ENCODE measurements around the gene GASK1A. TPM values are rescaled to one million over a fixed set of nuclear protein-coding genes. Genes with fewer than 3 reads are reported as not detected.

Gene GASK1A
- total and polyA plus RNA-seq, 2 of the 8 experiments (the other 6 are each of a cell fraction or from before 2014, with no cell fraction given) = 4.7 to 7.9 TPM

GRCh38 chr3:43091481-43091880 lies 112.4 kb downstream of the GASK1A start:
- peaks cover 0 to 4% of the 10 kb centered on the region in 2 experiments for H4K20me1 ChIP-seq (replicated peaks in 1 of 2; ENCODE audit: control insufficient read depth in 1 of 2, insufficient read depth in 2 of 2, low read length in 2 of 2)

More at GRCh38 chr3:43091481-43091880, 112.4 kb downstream of the GASK1A start:
- H3K23me2 ChIP-seq (ENCODE audit: low read depth, low read length) = no peaks in the 10 kb centered on the region
- no peaks in the 10 kb centered on the region; the same call in none of the 2 replicates for H3K79me1 ChIP-seq (ENCODE audit: low read depth, low read length)
- H3K23ac ChIP-seq (ENCODE audit: insufficient read length) = no peak overlapping the region
- H3K56ac ChIP-seq (replicated peaks; ENCODE audit: insufficient read length, low read depth, low read length) = no peak overlapping the region
- no peak overlapping the region for H4K5ac ChIP-seq (ENCODE audit: insufficient read length, low read depth, low read length)
- no peak overlapping the region for H3K4me2 ChIP-seq (ENCODE audit: insufficient read depth in 1 of 2, low read depth in 2 of 2, low read length in 2 of 2)
- DNase-seq (ENCODE audit: low read depth in 1 of 2, low spot score in 2 of 2) (no peak), FAIRE-seq (no peak)
- no peak overlapping the region for H4K8ac ChIP-seq (ENCODE audit: extremely low read depth, insufficient read depth, low read length)
- no peak overlapping the region for H3K9ac ChIP-seq (replicated peaks in 1 of 4; ENCODE audit: extremely low read depth in 1 of 4, low read depth in 3 of 4, low read length in 3 of 4)
- no peaks in the 10 kb centered on the region for H3K9me3 ChIP-seq (ENCODE audit: insufficient read depth in 2 of 2, low read depth in 1 of 2, low read length in 1 of 2)
- ChIA-PET CTCF (ENCODE audit: partially characterized antibody) (interaction anchor here (1.0 to 2.0 kb wide), 6 partner anchors 10 to 130 kb away, joined by 3 to 6 read pairs (median 4); no protein-coding TSS in a partner anchor), POLR2A (ENCODE audit: partially characterized antibody) (no interaction called here)
- no peaks in the 10 kb centered on the region for H3K79me2 ChIP-seq (ENCODE audit: control insufficient read depth in 1 of 2, insufficient read depth in 2 of 2, low read length in 2 of 2)
- no peak overlapping the region for H3K27ac ChIP-seq (ENCODE audit: low read depth, low read length)
- H3K4me3 ChIP-seq (ENCODE audit: extremely low read depth in 1 of 4, insufficient read depth in 2 of 4, low read depth in 3 of 4, low read length in 4 of 4) = no peak overlapping the region
- H2BK120ac ChIP-seq (replicated peaks; ENCODE audit: low read depth, low read length) = no peak overlapping the region
- H2AFZ ChIP-seq (ENCODE audit: low read length) = no peak overlapping the region
- no peaks in the 10 kb centered on the region for H3K27me3 ChIP-seq (replicated peaks in 1 of 4; ENCODE audit: control insufficient read depth in 3 of 4, extremely low read depth in 1 of 4, insufficient read depth in 3 of 4, low read length in 3 of 4)
- TF ChIP-seq PHF8 (conservative IDR thresholded peaks at IDR 0.05; ENCODE audit: low read depth, low read length) (no peak), CHD2 (IDR thresholded peaks at IDR 0.05; ENCODE audit: low read length) (no peak), SIN3A (conservative IDR thresholded peaks at IDR 0.05 in 1 of 2, IDR thresholded peaks at IDR 0.05 in 1 of 2; ENCODE audit: low read depth in 1 of 2, low read length in 2 of 2) (no peak), SUZ12 (IDR thresholded peaks at IDR 0.05; ENCODE audit: low read length) (no peak), RFX5 (IDR thresholded peaks at IDR 0.05; ENCODE audit: borderline replicate concordance, low read depth, low read length) (no peak), RBBP5 (IDR thresholded peaks at IDR 0.05; ENCODE audit: borderline replicate concordance, low read depth, low read length) (no peak), ZNF274 (IDR thresholded peaks at IDR 0.05; ENCODE audit: borderline replicate concordance, extremely low read depth, low read length) (no peak)
- WGBS, 2 experiments (ENCODE audit: extremely low coverage in 1 of 2, insufficient coverage in 1 of 2, insufficient read length in 1 of 2, insufficient replicate concordance in 2 of 2, low coverage in 1 of 2, low lambda C conversion rate in 2 of 2, missing lambda C conversion rate in 1 of 2) = 87% methylated on average over 4 of the region's 4 CpGs; no CpG with 5 or more reads in 1 of the 2 experiments
- H3K14ac ChIP-seq (ENCODE audit: insufficient read length) = no peak overlapping the region
- no peak overlapping the region for H2BK20ac ChIP-seq (ENCODE audit: low read length)
- no peak overlapping the region for H2AK5ac ChIP-seq (ENCODE audit: low read depth, low read length)
- H3K4ac ChIP-seq (replicated peaks; ENCODE audit: insufficient read length, low read depth, low read length) = no peak overlapping the region
- H3K18ac ChIP-seq (ENCODE audit: extremely low read depth, low read length) = no peak overlapping the region
- H4K91ac ChIP-seq (replicated peaks; ENCODE audit: insufficient read length, low read length) = no peak overlapping the region
- H3K36me3 ChIP-seq (ENCODE audit: control insufficient read depth in 2 of 4, insufficient read depth in 4 of 4, low read length in 3 of 4) = no peaks in the 10 kb centered on the region
- H3K4me1 ChIP-seq (replicated peaks in 1 of 4; ENCODE audit: control insufficient read depth in 3 of 4, insufficient read depth in 4 of 4, low read length in 3 of 4) = no peaks in the 10 kb centered on the region
- no peak overlapping the region for H2BK12ac ChIP-seq (ENCODE audit: low read depth, low read length)
- no peak overlapping the region for H2BK15ac ChIP-seq (ENCODE audit: low read length)
- H2BK5ac ChIP-seq (ENCODE audit: low read depth, low read length) = no peak overlapping the region
